A549 (cell line): ENCODE data around the gene CORO2B. TPM values are rescaled to one million over a fixed set of nuclear protein-coding genes. Genes with fewer than 3 reads are reported as not detected.

Experiments
- ATAC-seq, 2 experiments: fragments of 200-7000 bp in 1 of 2; fragments of >200 bp in 1 of 2; cut with Nextera tagmentation in 1 of 2; cut with Tn5 transposase in 1 of 2; 3 replicates each; pipeline versions ENCODE4 v1.8.0 to v1.9.1; 2018 to 2020; ENCODE audit warnings: mild to moderate bottlenecking in 1 of 2, moderate library complexity in 1 of 2
- CTCF ChIA-PET: fragments of 300-600 bp; sonication (Branson Sonifier 250); formaldehyde crosslinking; extraction: SDS; loops from one replicate; lab custom pipeline; 2021; ENCODE audit warnings: antibody characterized with exemption, inconsistent platforms; lab: Yijun Ruan, JAX
- POLR2A ChIA-PET: fragments of 350-600 bp; formaldehyde crosslinking; extraction: SDS; loops from one replicate; lab custom pipeline; 2021; ENCODE audit warnings: antibody characterized with exemption, inconsistent platforms; lab: Yijun Ruan, JAX
- DNase-seq, 2 experiments: peaks; one replicate each; pipeline versions ENCODE4 v3.0.0 to v3.0.0-alpha.2; 2011 to 2016; ENCODE audit warnings: low read depth in 1 of 2, low spot score in 1 of 2
- FAIRE-seq: peaks from 2 replicates; lab custom pipeline; 2011; peaks lifted over from hg19 to GRCh38; lab: Jason Lieb, UNC
- H3K27ac ChIP-seq, 2 experiments: fragments of >200 bp; sonication (Bioruptor Twin); formaldehyde crosslinking; 3 replicates each; pipeline ENCODE4 v1.5.1; 2016 to 2017
- H3K4me1 ChIP-seq: fragments of >200 bp; sonication (Bioruptor Twin); formaldehyde crosslinking; 3 replicates; pipeline ENCODE4 v1.6.1; 2016
- H3K4me2 ChIP-seq: fragments of >200 bp; sonication (Bioruptor Twin); formaldehyde crosslinking; 3 replicates; pipeline ENCODE4 v1.6.1; 2016
- H3K4me3 ChIP-seq: fragments of >200 bp; sonication (Bioruptor Twin); formaldehyde crosslinking; 3 replicates; pipeline ENCODE4 v1.5.1; 2016
- H3K9me3 ChIP-seq: fragments of >200 bp; sonication (Bioruptor Twin); formaldehyde crosslinking; 3 replicates; pipeline ENCODE4 v1.6.1; 2016
- CEBPB ChIP-seq, 2 experiments: fragments of >200 bp in 1 of 2; sonication (Bioruptor Twin) in 1 of 2; formaldehyde crosslinking in 1 of 2; IDR thresholded peaks; 2 replicates each; pipeline ENCODE4 v1.6.1; 2012 to 2016
- CHD4 ChIP-seq: fragments of 200-600 bp; sonication (generic); IDR thresholded peaks from 2 replicates; pipeline ENCODE4 v1.6.1; 2016; ENCODE audit warnings: antibody characterized with exemption, mild to moderate bottlenecking, borderline replicate concordance
- CTCF ChIP-seq: fragments of >200 bp; sonication (Bioruptor Twin); formaldehyde crosslinking; IDR thresholded peaks from 3 replicates; pipeline ENCODE4 v1.5.1; 2016
- E2F6 ChIP-seq: IDR thresholded peaks from 2 replicates; pipeline ENCODE4 v1.6.1; 2012; ENCODE audit warnings: low read depth, borderline replicate concordance
- HMGXB4 ChIP-seq: fragments of 250-450 bp; sonication (Bioruptor Pico); IDR thresholded peaks from 2 replicates; pipeline ENCODE4 v1.5.0; 2021; ENCODE audit warnings: mild to moderate bottlenecking, moderate library complexity, borderline replicate concordance
- JUN ChIP-seq, 2 experiments: fragments of >200 bp; sonication (Bioruptor Twin); formaldehyde crosslinking; IDR thresholded peaks; 2 replicates in 1 of 2; 3 replicates in 1 of 2; pipeline ENCODE4 v1.6.1; 2016 to 2017
- JUNB ChIP-seq: fragments of >200 bp; sonication (Bioruptor Twin); formaldehyde crosslinking; IDR thresholded peaks from 2 replicates; pipeline ENCODE4 v1.6.1; 2016
- KDM1A ChIP-seq: fragments of 200-600 bp; sonication (generic); IDR thresholded peaks from 2 replicates; pipeline ENCODE4 v1.6.1; 2016; ENCODE audit warnings: low read depth, mild to moderate bottlenecking
- NPAS2 ChIP-seq: fragments of 250-450 bp; sonication (Bioruptor Pico); IDR thresholded peaks from 2 replicates; pipeline ENCODE4 v1.8.0; 2022; ENCODE audit warnings: mild to moderate bottlenecking, moderate library complexity, borderline replicate concordance
- PBX3 ChIP-seq: IDR thresholded peaks from 2 replicates; pipeline ENCODE4 v1.6.1; 2012
- PHF8 ChIP-seq: fragments of 200-600 bp; sonication (generic); IDR thresholded peaks from 2 replicates; pipeline ENCODE4 v1.6.1; 2016; ENCODE audit warnings: low read depth, mild to moderate bottlenecking, antibody characterized with exemption, moderate library complexity, borderline replicate concordance
- POLR2AphosphoS2 ChIP-seq: conservative IDR thresholded peaks from 2 replicates; pipeline ENCODE4 v1.6.1; 2012; ENCODE audit warnings: low read length, improper control_type of control experiment, inconsistent platforms
- REST ChIP-seq: fragments of 200-600 bp; sonication (generic); IDR thresholded peaks from 2 replicates; pipeline ENCODE4 v1.6.1; 2016; ENCODE audit warnings: antibody characterized with exemption, mild to moderate bottlenecking, moderate library complexity
- ZC3H11A ChIP-seq: fragments of 450-650 bp; IDR thresholded peaks from 2 replicates; pipeline ENCODE4 v1.6.1; 2014; ENCODE audit warnings: antibody characterized with exemption, mild to moderate bottlenecking
- ZFP36 ChIP-seq: fragments of 450-650 bp; IDR thresholded peaks from 2 replicates; pipeline ENCODE4 v1.6.1; 2014; ENCODE audit warnings: borderline replicate concordance; ENCODE audit not compliant: partially characterized antibody
- ZSCAN20 ChIP-seq: fragments of 250-450 bp; sonication (Bioruptor Pico); IDR thresholded peaks from 2 replicates; pipeline ENCODE4 v1.8.0; 2022; ENCODE audit warnings: mild to moderate bottlenecking, moderate library complexity
- WGBS: methylation state at CpG from one replicate; pipeline ENCODE4 v1.1.6; 2017; ENCODE audit errors: missing lambda C conversion rate; 5-methylcytosine and 5-hydroxymethylcytosine counted together
- polyA plus RNA-seq, 4 experiments: library from polyadenylated mRNA; depleted of rRNA in 3 of 4; stranded (reverse); fragments of >200 nt; fragmentation: RNase III in 1 of 4; extraction: RNeasy Plus Mini Kit Qiagen cat#74134 plus additional on column Dnase treatment in 1 of 4; gene quantifications; 2 replicates in 3 of 4; 3 replicates in 1 of 4; pipeline ENCODE4 v1.2.3, GENCODE V29; 2011 to 2017

Gene CORO2B
- polyA plus RNA-seq, 2 of the 4 experiments (the other 2 are of a cell fraction): 2.0 to 2.3 TPM

- TF ChIP-seq PBX3 (no peak), NPAS2 (no peak), JUN (IDR thresholded peaks at IDR 0.05) (no peak), REST (no peak), CEBPB (IDR thresholded peaks at IDR 0.05) (no peak), CHD4 (no peak), HMGXB4 (CRISPR knock-in tag) (no peak), ZFP36 (no peak), ZSCAN20 (CRISPR knock-in tag) (no peak)
- TF ChIP-seq, all 56 proteins: peak for 0
Observed at GRCh38 chr15:68773036-68773435, 194.2 kb downstream of the CORO2B start (continued).

- ChIA-PET CTCF (interaction anchor here (1.2 to 1.5 kb wide), 2 partner anchors 14 to 102 kb away, joined by 3 to 6 read pairs; no protein-coding TSS in a partner anchor), POLR2A (no interaction called here)
- Histone ChIP-seq H3K4me3 (no peak overlapping the region), H3K9me3 (no peaks in the 10 kb centered on the region), H3K4me1 (no peaks in the 10 kb centered on the region), H3K4me2 (no peak overlapping the region), H3K27ac (no peak overlapping the region)
- 94% methylated on average over 4 of the region's 4 CpGs for WGBS
- ATAC-seq (no peak), DNase-seq (no peak), FAIRE-seq (no peak)
- TF ChIP-seq NPAS2 (no peak), KDM1A (no peak), PBX3 (no peak), JUNB (no peak), PHF8 (no peak), ZFP36 (no peak), CTCF (no peak), ZC3H11A (no peak), E2F6 (no peak), POLR2AphosphoS2 (no peak)
Observed at GRCh38 chr15:68774120-68774519, 195.3 kb downstream of the CORO2B start.
